ENCODE data around the gene MRC1. TPM values are rescaled to one million over a fixed set of nuclear protein-coding genes. Genes with fewer than 3 reads are reported as not detected.
"Not testable (repeated sequence)": the region's sequence is repeated elsewhere in the genome, so short reads cannot be mapped to it uniquely, and the experiment has no call there.

Gene MRC1
- total and polyA plus RNA-seq, 5 donors from 2014 or later, result 0.24 to 1.8 (median 0.64) TPM

GRCh38 chr10:17921378-17921777, 112.2 kb downstream of the MRC1 start:
- Histone ChIP-seq H3K27ac (ENCODE audit: insufficient read depth, low read length, poor library complexity, severe bottlenecking) (no peak overlapping the region), H3K4me3 (ENCODE audit: low read depth, low read length) (no peak overlapping the region), H3K9me3 (ENCODE audit: control insufficient read depth in 2 of 2, low read length in 2 of 2) (no peaks in the 10 kb centered on the region), H3K4me1 (ENCODE audit: control insufficient read depth, insufficient read depth, low read length, poor library complexity, severe bottlenecking) (no peaks in the 10 kb centered on the region), H3K27me3 (ENCODE audit: control insufficient read depth, insufficient read depth, low read length) (no peaks in the 10 kb centered on the region), H3K36me3 (ENCODE audit: control insufficient read depth, insufficient read depth, low read length) (no peaks in the 10 kb centered on the region)
- Mint-ChIP-seq H3K36me3 (no peaks in the 10 kb centered on the region), H3K27ac (no peak overlapping the region), H3K4me3 (no peak overlapping the region), H3K9me3 (peaks cover 0 to 6% (median 2%) of the 10 kb centered on the region in 7 donors), H3K27me3 (peaks cover 7% of the 10 kb centered on the region), H3K4me1 (peaks cover 0 to 3% (median 0%) of the 10 kb centered on the region in 4 donors)
- DNase-seq (no peak), ATAC-seq (ENCODE audit: low read depth in 2 of 2) (no peak)

DNA sequence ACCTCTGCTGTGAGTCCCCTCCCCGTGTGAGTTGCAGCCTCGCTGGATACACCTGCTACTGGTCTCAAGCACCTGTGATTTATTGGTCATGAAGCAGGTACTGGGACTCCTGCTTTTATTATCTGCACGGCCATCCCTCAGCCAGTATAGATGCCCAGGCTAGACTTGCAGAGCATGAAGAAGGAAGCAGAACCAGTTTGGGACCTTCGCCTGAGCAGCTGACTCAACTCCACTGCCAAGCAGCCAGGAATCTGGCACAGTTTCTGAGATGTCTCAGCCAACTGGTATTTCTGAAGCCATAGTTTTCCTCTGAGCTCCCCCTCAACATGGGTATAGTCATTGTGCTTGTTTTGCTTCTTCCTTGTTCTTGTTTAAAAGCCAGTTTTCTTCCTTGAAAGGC, 114.6 kb downstream of the MRC1 start:
- no peak overlapping the region for H3K27ac Mint-ChIP-seq
- no peak for DNase-seq
- no peaks in the 10 kb centered on the region for H3K4me1 ChIP-seq (ENCODE audit: control insufficient read depth, insufficient read depth, low read length, poor library complexity, severe bottlenecking)
- no peak overlapping the region for H3K4me3 Mint-ChIP-seq
- H3K36me3 ChIP-seq (ENCODE audit: control insufficient read depth, insufficient read depth, low read length), result no peaks in the 10 kb centered on the region
- peaks cover 13% of the 10 kb centered on the region for H3K27me3 Mint-ChIP-seq
- H3K4me1 Mint-ChIP-seq, result no peaks in the 10 kb centered on the region
- H3K27ac ChIP-seq (ENCODE audit: insufficient read depth, low read length, poor library complexity, severe bottlenecking), result no peak overlapping the region
- ATAC-seq (ENCODE audit: low read depth in 2 of 2), result no peak
- no peaks in the 10 kb centered on the region for H3K36me3 Mint-ChIP-seq
- H3K9me3 Mint-ChIP-seq, result peaks cover 0 to 12% (median 0%) of the 10 kb centered on the region in 7 donors
- H3K4me3 ChIP-seq (ENCODE audit: low read depth, low read length), result no peak overlapping the region
- no peaks in the 10 kb centered on the region for H3K27me3 ChIP-seq (ENCODE audit: control insufficient read depth, insufficient read depth, low read length)
- H3K9me3 ChIP-seq (ENCODE audit: control insufficient read depth in 2 of 2, low read length in 2 of 2), result no peaks in the 10 kb centered on the region

DNA sequence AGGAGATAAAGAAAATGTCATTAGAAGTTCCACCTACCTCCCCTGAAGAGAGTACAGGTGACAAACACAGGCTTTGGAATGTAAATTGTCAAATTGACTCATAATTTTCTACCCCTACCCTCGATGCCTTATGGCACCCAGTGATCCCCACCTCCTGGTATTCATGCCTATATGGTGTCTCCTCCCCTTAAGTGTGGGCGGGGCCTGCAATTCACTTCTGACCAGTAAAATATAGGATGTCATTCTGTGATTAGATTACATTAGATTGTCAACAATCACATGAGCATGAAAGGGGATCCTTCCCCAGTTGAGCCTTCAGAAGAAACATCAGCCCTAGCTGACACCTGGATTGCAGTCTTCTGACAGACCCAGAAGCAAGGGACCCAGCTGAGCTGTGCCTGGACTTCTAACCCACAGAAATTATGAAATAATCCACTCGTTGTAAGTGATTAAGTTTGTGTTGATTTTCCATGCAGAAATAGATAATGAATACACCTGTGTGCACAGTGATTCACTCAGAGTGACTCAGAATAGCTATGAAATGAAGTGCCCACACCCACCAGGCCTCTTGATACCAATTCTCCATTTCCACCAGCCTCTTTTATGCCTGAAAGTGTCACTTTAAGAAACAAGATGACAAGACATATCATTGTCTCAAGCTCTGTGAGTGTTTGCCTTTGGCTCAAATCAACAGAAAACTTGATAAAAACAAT, 134.0 kb downstream of the MRC1 start:
- Mint-ChIP-seq H3K4me3 (no peak overlapping the region), H3K4me1 (no peaks in the 10 kb centered on the region), H3K27ac (no peak overlapping the region), H3K36me3 (no peaks in the 10 kb centered on the region), H3K9me3 (peaks cover 0 to 7% (median 0%) of the 10 kb centered on the region in 7 donors), H3K27me3 (peaks cover 11% of the 10 kb centered on the region)
- Histone ChIP-seq H3K27me3 (ENCODE audit: control insufficient read depth, insufficient read depth, low read length) (no peaks in the 10 kb centered on the region), H3K4me1 (ENCODE audit: control insufficient read depth, insufficient read depth, low read length, poor library complexity, severe bottlenecking) (no peaks in the 10 kb centered on the region), H3K9me3 (ENCODE audit: control insufficient read depth in 2 of 2, low read length in 2 of 2) (no peaks in the 10 kb centered on the region), H3K36me3 (ENCODE audit: control insufficient read depth, insufficient read depth, low read length) (no peaks in the 10 kb centered on the region), H3K4me3 (ENCODE audit: low read depth, low read length) (no peak overlapping the region), H3K27ac (ENCODE audit: insufficient read depth, low read length, poor library complexity, severe bottlenecking) (no peak overlapping the region)
- no peak for DNase-seq
- no peak for ATAC-seq (ENCODE audit: low read depth in 2 of 2)

- not testable (repeated sequence) for H3K36me3 Mint-ChIP-seq; H3K9me3 Mint-ChIP-seq; H3K9me3 ChIP-seq (ENCODE audit: control insufficient read depth in 2 of 2, low read length in 2 of 2); ATAC-seq (ENCODE audit: low read depth in 2 of 2); DNase-seq; H3K27me3 ChIP-seq (ENCODE audit: control insufficient read depth, insufficient read depth, low read length); H3K27ac ChIP-seq (ENCODE audit: insufficient read depth, low read length, poor library complexity, severe bottlenecking); H3K4me1 ChIP-seq (ENCODE audit: control insufficient read depth, insufficient read depth, low read length, poor library complexity, severe bottlenecking); H3K4me1 Mint-ChIP-seq; H3K36me3 ChIP-seq (ENCODE audit: control insufficient read depth, insufficient read depth, low read length); H3K27ac Mint-ChIP-seq; H3K4me3 ChIP-seq (ENCODE audit: low read depth, low read length); H3K4me3 Mint-ChIP-seq
- peaks cover 11% of the 10 kb centered on the region for H3K27me3 Mint-ChIP-seq
Measured at GRCh38 chr10:17950269-17950668, 141.1 kb downstream of the MRC1 start.

DNA sequence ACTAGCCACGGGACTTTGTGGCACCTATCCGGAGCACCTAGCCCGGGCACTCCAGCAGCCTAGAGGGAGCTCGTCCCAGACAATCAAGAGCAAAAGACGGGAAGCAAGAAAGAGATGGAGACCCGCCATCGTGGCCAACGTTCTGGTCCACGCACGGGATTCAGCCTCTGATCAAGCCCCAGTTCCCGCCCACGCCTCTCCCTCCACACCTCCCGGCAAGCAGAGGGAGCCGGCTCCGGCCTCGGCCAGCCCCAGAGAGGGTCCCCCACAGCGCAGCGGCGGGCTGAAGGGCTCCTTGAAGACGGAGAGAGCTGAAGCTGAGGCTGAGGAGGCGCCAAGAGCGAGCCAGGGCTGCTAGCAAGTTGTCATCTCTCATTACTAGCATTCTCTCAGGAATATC, 141.6 kb downstream of the MRC1 start:
- ATAC-seq (ENCODE audit: low read depth in 2 of 2), result no peak
- peaks cover 6% of the 10 kb centered on the region for H3K27me3 Mint-ChIP-seq
- Histone ChIP-seq H3K27me3 (ENCODE audit: control insufficient read depth, insufficient read depth, low read length) (no peaks in the 10 kb centered on the region), H3K4me1 (ENCODE audit: control insufficient read depth, insufficient read depth, low read length, poor library complexity, severe bottlenecking) (no peaks in the 10 kb centered on the region), H3K4me3 (ENCODE audit: low read depth, low read length) (no peak overlapping the region), H3K36me3 (ENCODE audit: control insufficient read depth, insufficient read depth, low read length) (no peaks in the 10 kb centered on the region), H3K27ac (ENCODE audit: insufficient read depth, low read length, poor library complexity, severe bottlenecking) (no peak overlapping the region), H3K9me3 (ENCODE audit: control insufficient read depth in 2 of 2, low read length in 2 of 2) (no peaks in the 10 kb centered on the region)
- H3K4me1 Mint-ChIP-seq, result no peaks in the 10 kb centered on the region
- H3K4me3 Mint-ChIP-seq, result no peak overlapping the region
- no peak overlapping the region for H3K27ac Mint-ChIP-seq
- no peaks in the 10 kb centered on the region for H3K36me3 Mint-ChIP-seq
- peaks cover 0 to 2% (median 0%) of the 10 kb centered on the region in 7 donors for H3K9me3 Mint-ChIP-seq
- DNase-seq, result no peak

DNA sequence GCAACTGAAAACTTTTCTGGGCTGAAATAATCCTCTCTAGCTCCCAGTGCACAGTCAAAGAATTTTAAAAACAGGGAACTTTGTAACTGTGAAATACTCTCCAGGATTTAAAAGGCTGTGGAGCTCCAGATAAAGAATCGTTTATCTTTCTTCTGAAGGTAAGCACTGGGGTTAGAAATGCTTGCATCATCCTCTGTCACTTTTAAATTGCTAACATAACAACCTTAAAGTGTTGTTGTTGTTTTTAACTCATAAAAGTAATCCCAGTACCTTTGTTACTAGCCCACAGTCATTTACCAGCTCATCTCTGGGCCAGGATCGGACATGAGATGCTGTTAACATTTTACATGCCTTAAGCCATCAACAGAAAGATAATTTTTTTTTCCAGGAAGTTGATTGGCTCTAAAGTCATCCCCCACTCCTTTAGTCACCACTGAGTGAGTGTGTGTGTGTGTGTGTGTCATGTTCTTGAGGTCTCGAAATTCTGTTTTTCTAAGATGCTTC, 142.8 kb downstream of the MRC1 start, which contains the start of gene SLC39A12:
Gene SLC39A12, plus strand, starts transcription at position 51 of the 504 bp plus-strand sequence. CDS start 1,359 bp downstream, outside the sequence.
- H3K9me3 Mint-ChIP-seq, result peaks cover 0 to 1% (median 0%) of the 10 kb centered on the region in 7 donors

GRCh38 chr10:17954372-17954771, 145.2 kb downstream of the MRC1 start:
- H3K9me3 ChIP-seq (ENCODE audit: control insufficient read depth in 2 of 2, low read length in 2 of 2); H3K27ac Mint-ChIP-seq; H3K27me3 ChIP-seq (ENCODE audit: control insufficient read depth, insufficient read depth, low read length); H3K4me3 Mint-ChIP-seq; DNase-seq; ATAC-seq (ENCODE audit: low read depth in 2 of 2); H3K27ac ChIP-seq (ENCODE audit: insufficient read depth, low read length, poor library complexity, severe bottlenecking); H3K4me1 ChIP-seq (ENCODE audit: control insufficient read depth, insufficient read depth, low read length, poor library complexity, severe bottlenecking); H3K9me3 Mint-ChIP-seq; H3K4me1 Mint-ChIP-seq; H3K27me3 Mint-ChIP-seq; H3K36me3 ChIP-seq (ENCODE audit: control insufficient read depth, insufficient read depth, low read length); H3K4me3 ChIP-seq (ENCODE audit: low read depth, low read length); H3K36me3 Mint-ChIP-seq: not testable (repeated sequence)

More for the DNA sequence above, 142.8 kb downstream of the MRC1 start, which contains the start of gene SLC39A12:
- H3K4me1 ChIP-seq (ENCODE audit: control insufficient read depth, insufficient read depth, low read length, poor library complexity, severe bottlenecking), result no peaks in the 10 kb centered on the region
- no peaks in the 10 kb centered on the region for H3K36me3 ChIP-seq (ENCODE audit: control insufficient read depth, insufficient read depth, low read length)
- H3K4me3 ChIP-seq (ENCODE audit: low read depth, low read length), result no peak within 1 kb of the TSS
- H3K27me3 ChIP-seq (ENCODE audit: control insufficient read depth, insufficient read depth, low read length), result peaks cover 4% of the 10 kb centered on the region
- Mint-ChIP-seq H3K4me1 (no peaks in the 10 kb centered on the region), H3K36me3 (no peaks in the 10 kb centered on the region), H3K4me3 (no peak within 1 kb of the TSS), H3K27me3 (peaks cover 5% of the 10 kb centered on the region), H3K27ac (no peak within 1 kb of the TSS)
- no peak for ATAC-seq (ENCODE audit: low read depth in 2 of 2)
- no peak within 1 kb of the TSS for H3K27ac ChIP-seq (ENCODE audit: insufficient read depth, low read length, poor library complexity, severe bottlenecking)
- DNase-seq, result no peak
- no peaks in the 10 kb centered on the region for H3K9me3 ChIP-seq (ENCODE audit: control insufficient read depth in 2 of 2, low read length in 2 of 2)

DNA sequence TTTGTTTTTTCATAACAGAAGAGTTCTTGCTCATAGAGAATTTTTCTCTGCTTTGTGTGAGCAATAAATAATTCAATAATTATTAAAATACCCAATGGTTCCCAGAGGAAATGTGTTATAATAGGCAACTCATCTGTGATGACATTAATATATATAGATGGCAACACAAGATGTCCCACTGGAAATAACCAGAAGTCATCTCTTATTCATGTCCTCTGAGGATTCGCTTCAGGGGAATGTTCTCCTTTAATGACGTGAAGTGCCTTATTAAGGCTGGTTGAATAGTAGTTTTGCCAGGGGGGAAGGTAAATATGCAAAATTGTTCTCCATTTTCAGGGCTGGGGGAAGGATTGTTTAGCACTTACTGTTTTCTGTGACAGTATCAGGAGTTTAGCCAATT, 145.7 kb downstream of the MRC1 start:
- Histone ChIP-seq H3K4me1 (ENCODE audit: control insufficient read depth, insufficient read depth, low read length, poor library complexity, severe bottlenecking) (no peaks in the 10 kb centered on the region), H3K9me3 (ENCODE audit: control insufficient read depth in 2 of 2, low read length in 2 of 2) (no peaks in the 10 kb centered on the region), H3K4me3 (ENCODE audit: low read depth, low read length) (no peak overlapping the region), H3K27me3 (ENCODE audit: control insufficient read depth, insufficient read depth, low read length) (peaks cover 9% of the 10 kb centered on the region), H3K36me3 (ENCODE audit: control insufficient read depth, insufficient read depth, low read length) (no peaks in the 10 kb centered on the region), H3K27ac (ENCODE audit: insufficient read depth, low read length, poor library complexity, severe bottlenecking) (no peak overlapping the region)
- Mint-ChIP-seq H3K27ac (no peak overlapping the region), H3K4me1 (no peaks in the 10 kb centered on the region), H3K9me3 (peaks cover 0 to under 1% (median 0%) of the 10 kb centered on the region in 7 donors), H3K27me3 (peaks cover 5% of the 10 kb centered on the region), H3K36me3 (no peaks in the 10 kb centered on the region), H3K4me3 (no peak overlapping the region)
- DNase-seq (no peak), ATAC-seq (ENCODE audit: low read depth in 2 of 2) (no peak)

Measured in CD4-positive, CD25-positive, alpha-beta regulatory T cell (primary cell).